Cerebellar cortex (tissue), 1 donor: ENCODE measurements around the gene DPYSL3.

Experiments used
- DNase-seq: peaks from one replicate; pipeline ENCODE4 v3.0.0-alpha.2; 2015; ENCODE audit warnings: low spot score

Gene DPYSL3

GRCh38 chr5:147437161-147437596 lies 72.7 kb downstream of the DPYSL3 start:
- no peak for DNase-seq

DNA sequence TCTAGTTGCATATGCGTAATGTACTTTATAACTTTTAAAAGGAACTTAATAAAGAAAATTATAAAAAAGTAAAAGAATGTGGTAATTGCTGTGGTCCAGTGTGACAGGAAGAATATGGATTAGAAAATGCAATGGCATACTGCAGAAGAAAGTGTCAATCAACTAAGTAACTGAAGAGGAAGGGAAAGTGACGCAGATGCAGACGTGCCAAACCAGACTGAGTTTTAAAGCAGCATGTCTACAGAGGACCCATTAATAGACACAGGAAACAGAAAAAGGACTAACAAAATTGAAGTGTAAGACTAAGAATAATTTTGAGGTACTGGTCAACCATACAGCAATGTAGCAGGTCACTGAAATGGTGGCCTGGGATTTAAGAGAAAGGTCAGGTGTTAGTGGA lies 73.3 kb downstream of the DPYSL3 start:
- DNase-seq = no peak

- no peak for DNase-seq
Observed at GRCh38 chr5:147434049-147434448, 75.8 kb downstream of the DPYSL3 start.

- no peak for DNase-seq
Observed at GRCh38 chr5:147432323-147432722, 77.5 kb downstream of the DPYSL3 start.

DNA sequence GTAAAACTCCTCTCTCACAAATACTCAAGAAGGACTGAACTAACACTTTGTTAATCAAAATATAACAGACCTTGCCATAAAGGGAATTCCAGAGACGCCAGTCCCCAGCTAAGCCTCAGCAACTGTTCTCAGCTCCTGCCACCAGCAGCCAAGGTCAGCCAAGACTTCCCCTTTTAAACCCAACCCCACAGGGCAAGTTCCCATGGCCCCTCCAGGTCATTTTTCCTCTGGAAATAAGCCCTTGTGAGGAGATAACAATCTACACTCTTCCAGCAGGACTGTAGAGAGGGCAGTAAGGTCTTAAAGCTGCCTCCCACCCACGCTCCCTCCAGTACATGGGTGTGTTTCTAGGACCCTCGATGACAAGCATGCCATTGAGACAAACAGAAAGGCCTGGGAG lies 78.3 kb downstream of the DPYSL3 start:
- no peak for DNase-seq

DNA sequence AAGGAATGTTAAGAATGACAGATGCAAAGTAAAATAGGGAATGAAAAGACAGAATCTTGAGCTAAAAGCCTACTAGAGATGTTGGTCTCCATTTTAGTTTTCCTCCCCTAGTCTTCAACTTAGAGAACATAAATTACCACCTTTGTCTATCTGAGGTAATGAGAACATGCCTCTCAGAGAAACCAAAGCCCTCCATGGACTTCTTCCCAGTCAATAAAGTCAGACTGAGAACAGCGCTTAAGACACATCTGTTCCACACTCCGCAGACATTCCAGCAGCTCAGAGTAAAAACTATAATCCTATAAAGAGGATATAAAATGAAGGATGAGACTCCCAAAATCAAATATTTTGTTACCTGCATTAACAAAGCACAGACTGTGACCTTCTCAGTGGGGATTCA lies 79.2 kb downstream of the DPYSL3 start:
- DNase-seq = no peak

GRCh38 chr5:147427521-147428401 lies 82.1 kb downstream of the DPYSL3 start:
- DNase-seq = no peak

GRCh38 chr5:147426640-147427327 lies 83.1 kb downstream of the DPYSL3 start:
- DNase-seq = no peak

DNA sequence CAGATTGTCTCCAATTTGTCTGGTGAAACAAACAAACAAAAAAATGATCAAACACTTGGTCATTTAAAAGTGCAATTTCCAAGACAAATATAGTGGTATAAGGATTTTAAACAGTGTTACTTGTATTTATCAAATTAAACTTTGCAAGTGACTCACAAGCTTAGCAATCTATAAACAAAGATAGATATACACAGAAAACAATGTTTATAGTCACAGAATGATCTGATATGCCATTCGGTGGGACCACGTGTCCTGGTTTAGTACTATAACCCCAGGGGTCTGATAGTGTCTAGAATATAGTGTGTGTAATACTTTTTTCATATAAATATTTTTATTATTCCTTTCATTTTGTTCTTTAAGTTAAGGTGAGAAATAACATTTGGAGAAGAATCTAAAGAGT lies 91.3 kb downstream of the DPYSL3 start:
- no peak for DNase-seq

DNA sequence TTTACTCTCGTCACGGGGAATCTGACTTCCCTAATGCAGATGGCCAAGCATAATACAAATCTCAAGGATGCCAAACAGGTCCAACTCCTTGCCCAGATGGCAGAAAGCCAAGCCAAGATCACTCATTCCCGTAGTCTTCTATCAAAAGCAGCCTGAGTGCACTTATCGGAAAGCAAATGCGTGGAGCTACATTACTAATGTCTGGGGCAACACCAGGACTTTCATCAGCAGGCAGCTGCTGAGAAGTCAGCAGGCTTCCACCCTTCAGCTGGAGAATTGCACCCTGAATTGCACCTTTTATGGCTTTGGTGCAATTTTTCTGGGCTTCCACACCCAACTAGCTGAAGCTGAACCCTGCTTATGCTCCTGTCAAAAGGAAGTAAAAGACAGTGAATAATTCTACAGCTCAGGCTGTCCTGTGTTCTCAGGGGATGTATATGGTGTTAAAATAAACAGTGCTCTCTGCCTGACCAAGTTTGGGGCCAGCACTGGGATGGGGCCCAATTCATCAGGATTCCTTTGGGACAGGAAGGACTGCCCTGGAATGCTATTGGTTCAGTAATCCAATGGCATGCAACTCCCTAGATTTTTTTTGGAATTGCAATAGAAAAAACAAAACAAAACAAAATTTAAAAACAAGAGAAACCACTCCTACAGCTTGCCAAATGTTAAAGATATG lies 92.6 kb downstream of the DPYSL3 start:
- no peak for DNase-seq

DNA sequence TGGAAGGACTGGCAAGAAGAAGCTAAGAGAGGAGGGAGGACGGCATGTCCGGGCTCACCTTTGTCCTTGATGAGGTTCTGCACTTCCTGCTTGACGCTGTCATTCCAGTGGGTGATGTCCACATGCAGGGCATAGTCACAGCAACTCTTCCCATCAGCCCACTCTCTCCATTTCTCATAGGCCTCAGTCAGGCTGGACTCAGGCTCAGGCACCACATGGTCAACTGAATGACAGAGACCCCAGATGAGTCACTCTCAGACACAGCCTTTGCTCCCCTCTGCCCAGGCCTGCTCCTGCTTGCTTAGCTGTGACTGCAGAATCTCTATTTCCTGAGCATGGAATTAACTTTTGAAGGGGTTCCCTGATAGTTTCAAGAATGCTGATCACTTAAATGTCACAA lies 94.2 kb downstream of the DPYSL3 start:
- DNase-seq = no peak

GRCh38 chr5:147413266-147413665 lies 96.6 kb downstream of the DPYSL3 start:
- no peak for DNase-seq

- no peak for DNase-seq
Observed at GRCh38 chr5:147412561-147412960, 97.3 kb downstream of the DPYSL3 start.

- DNase-seq = no peak
Observed at GRCh38 chr5:147411359-147412319, 98.2 kb downstream of the DPYSL3 start.

DNA sequence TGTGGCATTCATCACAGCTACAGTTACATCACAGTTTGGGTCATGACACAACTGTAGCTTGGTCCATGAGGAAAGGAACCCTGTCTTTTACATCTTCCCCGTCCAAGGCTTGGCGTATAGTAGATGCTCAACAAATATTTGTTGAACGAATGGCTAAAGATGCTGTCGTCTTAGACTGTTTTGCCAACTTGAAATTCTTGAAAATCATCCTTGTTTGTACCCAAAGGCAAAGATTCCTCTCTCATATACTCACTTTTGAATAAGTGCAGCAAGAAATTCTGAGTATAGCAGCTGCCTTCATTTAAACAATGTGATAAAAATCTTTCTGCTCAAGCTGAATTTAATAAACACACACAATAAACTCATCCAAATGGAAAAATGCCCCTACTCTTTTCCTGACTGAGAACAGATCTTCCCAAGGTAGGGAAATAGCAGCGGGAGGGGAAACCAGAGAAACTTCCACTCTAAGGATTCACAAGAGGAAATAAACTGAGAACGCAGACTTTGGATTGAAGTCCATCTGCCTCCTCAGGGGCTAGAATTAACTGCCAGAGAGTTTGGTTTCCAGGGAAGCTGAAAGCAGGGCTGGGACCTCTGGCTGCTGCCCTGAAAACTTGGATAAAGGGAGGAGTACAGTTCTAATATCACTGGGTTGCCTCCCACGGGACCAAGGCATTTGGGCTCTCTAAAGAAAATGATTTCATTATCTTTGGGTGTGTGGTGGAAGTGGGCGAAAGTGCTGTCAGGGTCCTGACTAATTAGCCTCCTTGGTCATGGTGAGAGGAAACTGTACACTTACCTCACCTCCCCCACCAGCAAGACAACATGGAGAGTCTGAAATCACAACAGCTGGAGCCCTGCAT lies 99.1 kb downstream of the DPYSL3 start:
- no peak for DNase-seq

DNA sequence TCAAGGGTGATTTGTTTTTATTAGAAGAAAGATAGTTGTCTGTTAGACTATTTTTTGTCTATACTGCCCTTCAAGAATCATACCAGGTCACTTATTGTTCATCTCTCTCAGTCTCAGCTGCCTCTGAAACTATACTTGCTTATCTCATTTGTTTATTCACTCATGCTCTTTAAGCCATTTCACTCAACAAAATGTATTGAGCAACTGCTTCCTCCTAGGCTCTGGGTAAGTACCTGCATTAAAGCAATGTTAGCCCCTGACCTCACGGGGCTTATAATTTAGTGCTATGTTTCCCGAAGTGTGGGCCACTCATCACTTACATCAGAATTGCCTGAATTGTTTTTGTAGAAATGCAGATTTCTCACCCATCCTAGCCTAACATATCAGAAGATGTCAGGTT lies 100.9 kb downstream of the DPYSL3 start:
- DNase-seq = no peak

- DNase-seq = no peak
Observed at GRCh38 chr5:147407094-147407681, 102.7 kb downstream of the DPYSL3 start.

- DNase-seq = no peak
Observed at GRCh38 chr5:147406636-147407035, 103.2 kb downstream of the DPYSL3 start.

DNA sequence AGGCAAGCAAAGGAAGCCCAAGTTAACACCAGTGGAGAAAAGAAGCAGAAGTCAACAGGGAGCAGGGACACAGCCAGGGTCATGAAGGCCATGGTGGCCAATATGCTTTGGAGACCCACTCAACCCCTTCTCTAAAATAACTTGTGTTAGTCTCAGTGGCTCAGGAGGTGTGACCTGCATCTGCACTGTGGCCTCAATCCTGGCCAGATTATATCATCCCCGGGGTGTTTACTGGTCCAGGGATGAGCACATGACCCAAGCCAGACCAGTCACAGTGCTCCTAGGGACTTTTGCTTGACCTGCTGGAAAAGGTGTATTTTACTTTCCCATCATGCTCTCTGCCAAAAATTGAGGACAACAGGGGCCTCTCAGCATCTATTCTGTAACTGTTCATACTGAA lies 105.2 kb downstream of the DPYSL3 start:
- DNase-seq = no peak
